NCI-H345 (cell line): ENCODE measurements around the gene SSBP2.
"Not testable (repeated sequence)": the region's sequence is repeated elsewhere in the genome, so short reads cannot be mapped to it uniquely, and the experiment has no call there.

Experiments
- DNase-seq: peaks from one replicate; lab custom pipeline; 2025; lab: John Stamatoyannopoulos, UW

SSBP2 gene

DNA sequence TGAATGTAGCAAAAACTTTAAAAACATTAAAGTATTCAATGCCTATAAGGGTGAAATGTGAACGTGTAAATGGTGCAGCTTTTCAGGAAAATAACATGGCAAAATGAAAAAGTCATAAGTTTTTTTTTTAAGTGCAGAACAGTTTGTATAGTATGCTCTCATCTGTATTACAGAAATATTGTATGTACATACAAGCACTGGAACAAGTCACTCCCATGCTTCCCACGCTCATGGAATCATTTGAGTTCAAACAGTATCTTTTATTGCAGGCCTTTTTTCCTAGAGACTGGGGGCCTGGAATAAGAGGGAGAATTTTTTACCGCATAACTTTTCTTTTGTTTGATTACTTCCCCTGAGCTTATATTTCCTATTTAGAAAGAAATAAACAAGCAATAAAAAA is 94.1 kb downstream of the SSBP2 start:
- DNase-seq = no peak

- no peak for DNase-seq
These were observed 99.9 kb downstream of the SSBP2 start for GRCh38 chr5:81650987-81651386.

GRCh38 chr5:81646469-81646995 is 104.4 kb downstream of the SSBP2 start:
- no peak for DNase-seq

GRCh38 chr5:81642210-81642609 is 108.7 kb downstream of the SSBP2 start:
- DNase-seq = no peak

DNA sequence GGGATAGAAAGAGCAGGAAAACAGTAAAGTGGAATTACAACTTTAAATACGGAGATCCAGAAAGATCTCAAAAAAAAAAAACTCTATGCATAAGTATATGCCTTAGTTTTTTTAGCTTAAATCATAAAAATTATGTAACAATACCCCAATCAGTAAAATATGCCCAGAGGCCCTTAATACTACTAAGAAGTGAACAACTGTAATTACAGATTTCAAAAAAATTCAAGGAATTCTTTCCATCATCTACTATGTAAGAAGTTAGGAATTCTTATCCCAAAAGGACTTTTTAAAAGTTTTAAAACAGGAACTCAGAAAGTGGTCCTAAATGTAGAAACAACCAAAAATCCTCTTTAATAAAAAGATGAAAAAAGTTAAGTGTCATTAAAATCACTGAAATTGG is 111.3 kb downstream of the SSBP2 start:
- no peak for DNase-seq

DNA sequence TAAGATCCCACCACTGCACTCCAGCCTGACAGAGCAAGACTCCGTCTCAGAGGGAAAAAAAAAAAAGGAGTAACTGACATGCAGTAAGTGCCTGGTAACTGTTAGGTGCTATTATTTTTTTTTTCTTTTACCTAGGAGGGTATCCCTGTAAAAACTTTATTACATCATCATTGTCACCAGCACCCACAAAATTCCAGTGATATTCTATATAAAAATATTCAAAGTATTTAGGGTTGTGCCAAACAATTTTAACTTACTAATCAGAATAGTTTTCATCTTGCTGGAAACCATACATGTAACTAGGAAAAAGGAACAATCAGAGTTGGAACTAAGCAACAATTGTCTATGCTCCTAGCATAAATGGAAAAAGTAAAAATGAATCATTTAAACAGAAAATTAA is 112.4 kb downstream of the SSBP2 start:
- no peak for DNase-seq

DNA sequence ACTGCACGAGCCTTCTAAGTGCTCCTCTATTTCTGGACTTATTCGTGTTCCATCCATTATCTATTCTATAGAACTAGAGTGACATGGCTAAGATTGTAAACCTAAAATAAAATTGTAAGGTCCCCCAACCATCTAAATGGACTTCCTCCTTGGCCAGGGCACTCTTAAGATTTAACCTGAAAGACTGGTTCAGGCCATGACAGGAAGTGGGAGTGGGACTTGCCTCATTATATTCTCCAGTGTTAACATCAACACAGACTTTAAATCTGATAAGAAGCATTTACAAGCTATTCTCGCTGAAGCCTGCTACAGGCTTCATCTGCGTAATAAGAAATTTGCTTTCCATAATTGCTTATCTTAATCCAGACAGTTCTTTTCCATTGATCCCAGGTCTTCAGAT is 117.0 kb downstream of the SSBP2 start:
- no peak for DNase-seq

GRCh38 chr5:81633471-81633870 is 117.4 kb downstream of the SSBP2 start:
- DNase-seq = no peak

DNA sequence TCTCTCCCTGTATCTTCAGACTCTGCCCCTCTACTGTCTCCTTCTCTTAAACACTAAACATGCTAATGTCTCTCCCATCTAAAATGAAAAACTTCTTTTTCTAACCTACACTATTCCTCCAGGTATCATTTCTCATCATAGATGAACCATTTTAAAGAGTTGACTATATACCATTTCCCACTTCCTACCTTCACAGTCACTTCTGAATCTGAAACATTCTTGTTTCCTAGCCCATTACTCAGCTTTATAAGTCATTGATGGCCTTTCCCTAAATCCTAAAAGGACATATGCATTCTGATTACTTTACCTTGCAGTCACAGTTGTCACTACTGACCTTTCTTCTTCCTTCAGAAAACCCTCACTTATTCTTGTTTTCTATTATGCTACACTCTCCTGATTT is 118.2 kb downstream of the SSBP2 start:
- no peak for DNase-seq

DNA sequence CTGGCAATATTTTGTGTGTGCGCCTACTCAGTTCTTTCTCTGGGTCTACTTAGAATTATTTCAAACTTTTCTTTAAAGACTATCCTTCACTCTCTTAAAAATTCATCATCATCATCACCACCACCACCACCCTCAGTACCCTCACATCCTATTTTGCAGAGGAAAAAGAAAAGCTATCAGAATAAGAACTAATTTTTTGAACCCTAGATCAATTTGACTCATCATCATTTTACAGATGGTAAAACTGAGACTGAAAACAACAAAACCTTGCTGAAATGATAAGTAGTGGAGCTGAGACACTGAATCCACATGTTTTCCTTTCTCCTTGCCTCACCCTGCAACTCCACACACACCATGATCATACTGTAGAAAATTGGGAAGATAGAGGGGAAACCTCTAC is 119.3 kb downstream of the SSBP2 start:
- no peak for DNase-seq

- DNase-seq = no peak
These were observed 119.8 kb downstream of the SSBP2 start for GRCh38 chr5:81631124-81631523.

GRCh38 chr5:81630684-81631083 is 120.2 kb downstream of the SSBP2 start:
- DNase-seq = no peak

- no peak for DNase-seq
These were observed 120.9 kb downstream of the SSBP2 start for GRCh38 chr5:81629986-81630385.

DNA sequence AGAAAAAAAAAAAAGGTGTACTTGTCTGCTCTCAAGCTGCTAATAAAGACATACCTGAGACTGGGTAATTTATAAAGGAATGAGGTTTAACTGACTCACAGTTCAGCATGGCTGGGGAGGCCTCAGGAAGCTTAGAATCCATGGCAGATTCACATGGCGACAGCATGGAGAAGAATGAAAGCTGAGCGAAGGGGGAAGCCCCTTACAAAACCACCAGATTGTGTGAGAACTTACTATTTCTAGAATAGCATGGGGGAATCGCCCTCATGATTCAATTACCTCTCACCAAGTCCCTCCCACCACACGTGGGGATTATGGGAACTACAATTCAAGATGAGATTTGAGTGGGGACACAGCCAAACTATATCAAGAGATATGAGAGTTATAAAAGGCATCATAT is 122.8 kb downstream of the SSBP2 start:
- DNase-seq = not testable (repeated sequence)

GRCh38 chr5:81626524-81626923 is 124.4 kb downstream of the SSBP2 start:
- DNase-seq = no peak

DNA sequence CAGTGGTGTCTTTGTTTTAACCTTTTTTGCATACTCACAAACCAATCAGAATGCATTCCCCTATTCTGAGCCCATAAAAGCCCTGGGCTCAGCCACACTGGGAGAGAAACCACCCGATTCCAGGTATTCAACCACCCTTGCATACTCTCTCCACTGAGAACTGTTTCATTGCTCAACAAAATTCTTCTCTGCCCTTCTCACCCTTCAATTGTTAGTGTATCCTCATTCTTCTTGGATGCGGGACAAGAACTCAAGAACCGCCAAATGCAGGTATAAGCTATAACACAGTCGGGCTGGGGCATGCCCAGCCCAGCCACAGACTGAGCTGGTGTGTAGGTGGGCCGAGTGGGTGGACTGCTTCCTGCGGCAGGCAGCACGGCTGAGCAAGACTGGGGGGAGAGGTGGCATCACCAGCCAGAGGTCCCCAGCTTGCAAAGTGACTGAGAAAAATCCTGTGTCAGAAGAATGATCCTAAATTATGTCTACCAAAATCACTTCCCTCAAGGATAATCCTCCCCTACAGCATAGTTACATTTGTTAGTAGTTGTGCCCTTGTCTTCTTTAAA is 141.0 kb downstream of the SSBP2 start:
- DNase-seq = no peak

DNA sequence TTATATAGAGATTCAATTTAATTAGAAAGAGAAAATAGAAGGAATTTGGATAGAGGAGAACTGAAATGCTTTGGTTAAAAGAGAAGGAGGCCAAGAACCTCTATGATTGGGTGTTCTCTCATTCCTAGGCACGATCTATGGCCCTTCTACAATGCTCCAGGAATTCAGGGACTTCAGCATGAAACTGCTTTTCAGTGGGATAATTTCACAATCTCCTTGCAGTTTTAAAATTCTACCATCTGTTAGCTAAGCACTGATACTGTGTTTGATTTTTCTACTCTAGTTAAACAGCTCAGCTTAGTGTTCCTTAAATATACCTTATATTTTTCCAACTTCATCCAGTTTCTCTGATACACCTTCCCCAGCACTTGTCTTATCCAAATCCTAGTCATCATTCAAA is 141.9 kb downstream of the SSBP2 start:
- no peak for DNase-seq

- no peak for DNase-seq
These were observed 143.2 kb downstream of the SSBP2 start for GRCh38 chr5:81607693-81608092.

GRCh38 chr5:81606150-81606549 is 144.7 kb downstream of the SSBP2 start:
- DNase-seq = no peak

DNA sequence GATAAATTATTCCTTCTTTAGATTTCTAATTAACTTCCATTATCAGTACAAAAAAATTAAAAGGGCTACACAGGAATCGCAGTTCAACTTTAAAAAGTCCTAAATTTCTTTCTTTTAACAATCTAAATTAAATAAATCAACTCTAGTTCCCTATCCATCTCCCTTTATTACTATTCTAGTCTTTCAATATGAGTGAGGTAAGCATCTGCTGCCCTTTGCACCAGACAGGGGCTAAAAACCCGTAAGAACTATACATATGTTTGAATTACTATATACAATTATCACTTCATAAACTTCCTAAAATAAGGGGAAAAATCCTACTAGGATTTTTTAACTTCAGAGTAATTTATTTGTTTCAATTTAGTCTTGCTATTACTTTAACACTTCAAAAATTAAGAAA is 145.6 kb downstream of the SSBP2 start:
- DNase-seq = no peak

- no peak for DNase-seq
These were observed 146.7 kb downstream of the SSBP2 start for GRCh38 chr5:81604193-81604592.

- DNase-seq = no peak
These were observed 149.0 kb downstream of the SSBP2 start for GRCh38 chr5:81601919-81602318.

DNA sequence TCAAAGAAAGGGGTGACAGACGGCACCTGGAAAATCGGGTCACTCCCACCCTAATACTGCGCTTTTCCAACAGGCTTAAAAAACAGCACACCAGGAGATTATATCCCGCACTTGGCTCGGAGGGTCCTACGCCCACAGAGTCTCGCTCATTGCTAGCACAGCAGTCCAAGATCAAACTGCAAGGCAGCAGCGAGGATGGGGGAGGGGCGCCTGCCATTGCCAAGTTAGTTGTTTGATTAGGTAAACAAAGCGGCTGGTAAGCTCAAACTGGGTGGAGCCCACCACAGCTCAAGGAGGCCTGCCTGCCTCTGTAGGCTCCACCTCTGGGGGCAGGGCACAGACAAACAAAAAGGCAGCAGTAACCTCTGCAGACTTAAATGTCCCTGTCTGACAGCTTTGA is 158.8 kb downstream of the SSBP2 start:
- peak; percentile 3 for DNase-seq
